ENCODE results near the gene STARD3. TPM values are rescaled to one million over a fixed set of nuclear protein-coding genes. Genes with fewer than 3 reads are reported as not detected.

STARD3 gene
- total and polyA plus RNA-seq, 2 donors from 2014 or later, result 32.1 to 47.6 TPM

- no peak within 1 kb of the TSS for H3K9ac ChIP-seq (ENCODE audit: low read length in 3 of 3)
- FAIRE-seq, result no peak
- TF ChIP-seq, protein P1, sequence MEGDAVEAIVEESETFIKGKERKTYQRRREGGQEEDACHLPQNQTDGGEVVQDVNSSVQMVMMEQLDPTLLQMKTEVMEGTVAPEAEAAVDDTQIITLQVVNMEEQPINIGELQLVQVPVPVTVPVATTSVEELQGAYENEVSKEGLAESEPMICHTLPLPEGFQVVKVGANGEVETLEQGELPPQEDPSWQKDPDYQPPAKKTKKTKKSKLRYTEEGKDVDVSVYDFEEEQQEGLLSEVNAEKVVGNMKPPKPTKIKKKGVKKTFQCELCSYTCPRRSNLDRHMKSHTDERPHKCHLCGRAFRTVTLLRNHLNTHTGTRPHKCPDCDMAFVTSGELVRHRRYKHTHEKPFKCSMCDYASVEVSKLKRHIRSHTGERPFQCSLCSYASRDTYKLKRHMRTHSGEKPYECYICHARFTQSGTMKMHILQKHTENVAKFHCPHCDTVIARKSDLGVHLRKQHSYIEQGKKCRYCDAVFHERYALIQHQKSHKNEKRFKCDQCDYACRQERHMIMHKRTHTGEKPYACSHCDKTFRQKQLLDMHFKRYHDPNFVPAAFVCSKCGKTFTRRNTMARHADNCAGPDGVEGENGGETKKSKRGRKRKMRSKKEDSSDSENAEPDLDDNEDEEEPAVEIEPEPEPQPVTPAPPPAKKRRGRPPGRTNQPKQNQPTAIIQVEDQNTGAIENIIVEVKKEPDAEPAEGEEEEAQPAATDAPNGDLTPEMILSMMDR (IDR thresholded peaks at IDR 0.05; ENCODE audit: borderline replicate concordance, extremely low read depth, insufficient read depth), result no peak
- peaks cover 2% of the 10 kb centered on the region for H3K27me3 ChIP-seq (ENCODE audit: control insufficient read depth, insufficient read depth, low read length)
- peaks cover 0 to 11% (median 3%) of the 10 kb centered on the region in 3 donors for H3K4me1 ChIP-seq (ENCODE audit: control insufficient read depth in 2 of 3, insufficient read depth in 2 of 3, low read depth in 1 of 3, low read length in 3 of 3)
- H3K27ac ChIP-seq (ENCODE audit: low read depth in 2 of 2, low read length in 2 of 2), result peak within 1 kb of the TSS in 1 of 2 donors; percentile 78
- no peaks in the 10 kb centered on the region for H3K9me3 ChIP-seq (ENCODE audit: control insufficient read depth in 2 of 3, insufficient read depth in 1 of 3, low read length in 3 of 3)
- peak in 1 of 5 donors; percentile 65 for DNase-seq
- H3K36me3 ChIP-seq (ENCODE audit: control insufficient read depth in 2 of 3, insufficient read depth in 3 of 3, low read length in 3 of 3), result no peaks in the 10 kb centered on the region
- peak within 1 kb of the TSS; percentile 16 to 68 (median 35) for H3K4me3 ChIP-seq (ENCODE audit: low read length in 3 of 3)
- intact Hi-C loops (cut with DNase I), result loop anchor here (10.0 kb wide), 1 partner anchor 82 kb away; no protein-coding TSS in a partner anchor
These were observed 10.5 kb upstream of the STARD3 start, which contains the start of gene PPP1R1B for GRCh38 chr17:39626171-39627046. Gene PPP1R1B, plus strand, starts transcription at chr17:39626952. Its CDS starts 441 bp downstream, at chr17:39627393.

DNA sequence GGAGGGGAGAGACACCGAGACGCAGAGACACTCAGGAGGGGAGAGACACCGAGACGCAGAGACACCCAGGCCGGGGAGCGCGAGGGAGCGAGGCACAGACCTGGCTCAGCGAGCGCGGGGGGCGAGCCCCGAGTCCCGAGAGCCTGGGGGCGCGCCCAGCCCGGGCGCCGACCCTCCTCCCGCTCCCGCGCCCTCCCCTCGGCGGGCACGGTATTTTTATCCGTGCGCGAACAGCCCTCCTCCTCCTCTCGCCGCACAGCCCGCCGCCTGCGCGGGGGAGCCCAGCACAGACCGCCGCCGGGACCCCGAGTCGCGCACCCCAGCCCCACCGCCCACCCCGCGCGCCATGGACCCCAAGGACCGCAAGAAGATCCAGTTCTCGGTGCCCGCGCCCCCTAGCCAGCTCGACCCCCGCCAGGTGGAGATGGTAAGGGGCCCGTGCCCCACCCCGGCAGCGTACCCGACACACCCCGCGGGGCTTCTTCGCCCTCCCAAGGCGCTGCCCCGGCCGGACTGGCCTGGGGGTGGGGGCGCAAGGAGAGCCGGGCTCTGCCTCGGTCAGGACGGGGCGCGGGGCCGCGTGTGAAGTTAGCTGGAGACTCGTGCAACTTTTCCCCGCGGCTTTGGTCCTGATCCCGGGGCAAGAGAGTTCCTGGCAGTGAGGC, 9.8 kb upstream of the STARD3 start:
- H3K36me3 ChIP-seq (ENCODE audit: control insufficient read depth in 2 of 3, insufficient read depth in 3 of 3, low read length in 3 of 3), result no peaks in the 10 kb centered on the region
- TF ChIP-seq, protein P1 (IDR thresholded peaks at IDR 0.05; ENCODE audit: borderline replicate concordance, extremely low read depth, insufficient read depth), result no peak
- DNase-seq (peak in 2 of 5 donors; percentile 51), FAIRE-seq (no peak)
- no peak overlapping the region for H3K27ac ChIP-seq (ENCODE audit: low read depth in 2 of 2, low read length in 2 of 2)
- H3K27me3 ChIP-seq (ENCODE audit: control insufficient read depth, insufficient read depth, low read length), result peaks cover 2% of the 10 kb centered on the region
- peak overlapping the region; percentile 16 to 68 (median 35) for H3K4me3 ChIP-seq (ENCODE audit: low read length in 3 of 3)
- H3K9ac ChIP-seq (ENCODE audit: low read length in 3 of 3), result no peak overlapping the region
- H3K4me1 ChIP-seq (ENCODE audit: control insufficient read depth in 2 of 3, insufficient read depth in 2 of 3, low read depth in 1 of 3, low read length in 3 of 3), result peaks cover 0 to 9% (median under 1%) of the 10 kb centered on the region in 3 donors
- intact Hi-C loops (cut with DNase I), result loop anchor here (10.0 kb wide), 1 partner anchor 82 kb away; no protein-coding TSS in a partner anchor
- H3K9me3 ChIP-seq (ENCODE audit: control insufficient read depth in 2 of 3, insufficient read depth in 1 of 3, low read length in 3 of 3), result no peaks in the 10 kb centered on the region

- peaks cover 2% of the 10 kb centered on the region for H3K27me3 ChIP-seq (ENCODE audit: control insufficient read depth, insufficient read depth, low read length)
These were observed 9.0 kb upstream of the STARD3 start for GRCh38 chr17:39627712-39628516.

More at GRCh38 chr17:39627712-39628516, 9.0 kb upstream of the STARD3 start:
- FAIRE-seq (no peak), DNase-seq (peak in 1 of 5 donors; percentile 56)
- TF ChIP-seq, protein P1 (IDR thresholded peaks at IDR 0.05; ENCODE audit: borderline replicate concordance, extremely low read depth, insufficient read depth), result no peak
- H3K36me3 ChIP-seq (ENCODE audit: control insufficient read depth in 2 of 3, insufficient read depth in 3 of 3, low read length in 3 of 3), result no peaks in the 10 kb centered on the region
- H3K27ac ChIP-seq (ENCODE audit: low read depth in 2 of 2, low read length in 2 of 2), result peak overlapping the region in 1 of 2 donors; percentile 78
- H3K4me1 ChIP-seq (ENCODE audit: control insufficient read depth in 2 of 3, insufficient read depth in 2 of 3, low read depth in 1 of 3, low read length in 3 of 3), result peaks cover 0 to 7% (median 0%) of the 10 kb centered on the region in 3 donors
- no peaks in the 10 kb centered on the region for H3K9me3 ChIP-seq (ENCODE audit: control insufficient read depth in 2 of 3, insufficient read depth in 1 of 3, low read length in 3 of 3)
- H3K9ac ChIP-seq (ENCODE audit: low read length in 3 of 3), result peak overlapping the region in 1 of 3 donors; percentile 34
- intact Hi-C loops (cut with DNase I), result loop anchor here (10.0 kb wide), 1 partner anchor 83 kb away; no protein-coding TSS in a partner anchor
- no peak overlapping the region for H3K4me3 ChIP-seq (ENCODE audit: low read length in 3 of 3)

Data from kidney (tissue), 14 donors.